GM18498 (cell line): ENCODE data around the gene FAT2.
"Not testable (repeated sequence)": the region's sequence is repeated elsewhere in the genome, so short reads cannot be mapped to it uniquely, and the experiment has no call there.

Experiments used
- ATAC-seq: cut with Tn5 transposase; IDR thresholded peaks from one replicate; pipeline ENCODE4 v1.9.1; 2021; ENCODE audit warnings: mild to moderate bottlenecking, moderate library complexity; ENCODE audit not compliant: unreplicated experiment

FAT2 gene

GRCh38 chr5:151615431-151615830, 24.3 kb upstream of the FAT2 start:
- ATAC-seq, result peak; percentile 50

- ATAC-seq, result no peak
Observed at GRCh38 chr5:151614565-151614964, 23.4 kb upstream of the FAT2 start.

GRCh38 chr5:151612689-151613427, 21.7 kb upstream of the FAT2 start:
- peak; percentile 85 for ATAC-seq

GRCh38 chr5:151611127-151611775, 20.1 kb upstream of the FAT2 start:
- ATAC-seq, result no peak

- no peak for ATAC-seq
Observed at GRCh38 chr5:151608522-151608921, 17.4 kb upstream of the FAT2 start.

- no peak for ATAC-seq
Observed at GRCh38 chr5:151607304-151607703, 16.2 kb upstream of the FAT2 start.

- no peak for ATAC-seq
Observed at GRCh38 chr5:151605559-151605958, 14.4 kb upstream of the FAT2 start.

- ATAC-seq, result no peak
Observed at GRCh38 chr5:151602806-151603205, 11.7 kb upstream of the FAT2 start.

GRCh38 chr5:151601391-151601790, 10.3 kb upstream of the FAT2 start:
- ATAC-seq, result no peak

- ATAC-seq, result no peak
Observed at GRCh38 chr5:151600069-151600665, 9.0 kb upstream of the FAT2 start.

- no peak for ATAC-seq
Observed at GRCh38 chr5:151598984-151599383, 7.9 kb upstream of the FAT2 start.

GRCh38 chr5:151598549-151598948, 7.4 kb upstream of the FAT2 start:
- ATAC-seq, result no peak

GRCh38 chr5:151597749-151598148, 6.6 kb upstream of the FAT2 start:
- no peak for ATAC-seq

- ATAC-seq, result no peak
Observed at GRCh38 chr5:151596828-151597539, 5.9 kb upstream of the FAT2 start.

GRCh38 chr5:151595411-151595826, 4.3 kb upstream of the FAT2 start:
- ATAC-seq, result no peak

- peak; percentile 52 for ATAC-seq
Observed at GRCh38 chr5:151592855-151593408, 1.8 kb upstream of the FAT2 start.

- ATAC-seq, result no peak
Observed at GRCh38 chr5:151589878-151590570, 1.1 kb downstream of the FAT2 start.

GRCh38 chr5:151587796-151588555, 3.2 kb downstream of the FAT2 start:
- no peak for ATAC-seq

GRCh38 chr5:151585970-151586369, 5.2 kb downstream of the FAT2 start:
- ATAC-seq, result no peak

GRCh38 chr5:151585344-151585743, 5.8 kb downstream of the FAT2 start:
- ATAC-seq, result not testable (repeated sequence)
